IMR-90 (cell line): ENCODE measurements around the gene LMBRD2. TPM values are rescaled to one million over a fixed set of nuclear protein-coding genes. Genes with fewer than 3 reads are reported as not detected.

Experiments used
- ATAC-seq: fragments of 200-7000 bp; cut with Tn5 transposase; 2 replicates; pipeline ENCODE4 v1.9.1; 2020; ENCODE audit warnings: low read depth, mild to moderate bottlenecking, moderate library complexity
- BruUV-seq: library from RNA; stranded (reverse); fragments of 400-500 nt; replicated peaks from 2 replicates; lab custom pipeline; 2021; lab: Mats Ljungman, UMichigan
- CTCF ChIA-PET: fragments of 300-600 bp; formaldehyde crosslinking; extraction: SDS; loops from one replicate; lab custom pipeline; 2021; ENCODE audit warnings: antibody characterized with exemption; lab: Yijun Ruan, JAX
- POLR2A ChIA-PET: fragments of 300-600 bp; sonication (Branson Sonifier 250); formaldehyde crosslinking; loops from one replicate; lab custom pipeline; 2022; ENCODE audit warnings: antibody characterized with exemption; ENCODE audit not compliant: unreplicated experiment; lab: Charles Lee
- DNase-seq: peaks from one replicate; pipeline ENCODE4 v3.0.0; 2013
- H2AFZ ChIP-seq: replicated peaks from 2 replicates; pipeline ENCODE3; 2013; ENCODE audit warnings: low read length, mild to moderate bottlenecking; ENCODE audit not compliant: poor library complexity
- H2AK5ac ChIP-seq: 2 replicates; pipeline ENCODE4 v1.6.1; 2013; ENCODE audit warnings: low read depth, low read length, inconsistent platforms
- H2AK9ac ChIP-seq: replicated peaks from 2 replicates; pipeline ENCODE3; 2013; ENCODE audit warnings: mild to moderate bottlenecking, low read depth, low read length, moderate library complexity; ENCODE audit not compliant: poor library complexity
- H2BK120ac ChIP-seq: 2 replicates; pipeline ENCODE4 v1.6.1; 2013; ENCODE audit warnings: low read depth, low read length, inconsistent platforms
- H2BK15ac ChIP-seq: 3 replicates; pipeline ENCODE4 v1.6.1; 2013; ENCODE audit warnings: low read depth, low read length, inconsistent platforms
- H2BK20ac ChIP-seq: 2 replicates; pipeline ENCODE4 v1.6.1; 2013; ENCODE audit warnings: low read depth, mild to moderate bottlenecking, inconsistent platforms, low read length, moderate library complexity
- H2BK5ac ChIP-seq: 2 replicates; pipeline ENCODE4 v1.6.1; 2013; ENCODE audit warnings: mild to moderate bottlenecking, low read depth, low read length, inconsistent platforms; ENCODE audit not compliant: poor library complexity, severe bottlenecking
- H3K14ac ChIP-seq: replicated peaks from 2 replicates; pipeline ENCODE4 v1.6.1; 2013; ENCODE audit warnings: low read depth, low read length, inconsistent platforms
- H3K18ac ChIP-seq: 2 replicates; pipeline ENCODE4 v1.6.1; 2013; ENCODE audit warnings: low read depth, low read length, control low read depth
- H3K23ac ChIP-seq: 2 replicates; pipeline ENCODE4 v1.6.1; 2013; ENCODE audit warnings: low read depth, low read length, inconsistent platforms
- H3K27ac ChIP-seq: 2 replicates; pipeline ENCODE4 v1.5.1; 2013; ENCODE audit warnings: mild to moderate bottlenecking, control low read depth, low read length; ENCODE audit not compliant: insufficient read depth
- H3K27me3 ChIP-seq: 2 replicates; pipeline ENCODE4 v1.6.1; 2013; ENCODE audit warnings: low read length; ENCODE audit not compliant: control insufficient read depth, insufficient read depth
- H3K36me3 ChIP-seq: 2 replicates; pipeline ENCODE4 v1.6.1; 2013; ENCODE audit warnings: low read length, mixed read lengths; ENCODE audit not compliant: control insufficient read depth, insufficient read depth
- H3K4ac ChIP-seq: 2 replicates; pipeline ENCODE4 v1.6.1; 2013; ENCODE audit warnings: low read depth, low read length, inconsistent platforms
- H3K4me1 ChIP-seq: 2 replicates; pipeline ENCODE4 v1.6.1; 2013; ENCODE audit warnings: low read length, mixed read lengths; ENCODE audit not compliant: control insufficient read depth, insufficient read depth
- H3K4me2 ChIP-seq: 2 replicates; pipeline ENCODE4 v1.6.1; 2013; ENCODE audit warnings: low read depth, mild to moderate bottlenecking, control low read depth, low read length, moderate library complexity
- H3K4me3 ChIP-seq: 2 replicates; pipeline ENCODE4 v1.5.1; 2013; ENCODE audit warnings: low read depth, mild to moderate bottlenecking, control low read depth, low read length, moderate library complexity; ENCODE audit not compliant: insufficient read depth
- H3K56ac ChIP-seq: 2 replicates; pipeline ENCODE4 v1.6.1; 2013; ENCODE audit warnings: low read length, inconsistent platforms; ENCODE audit not compliant: insufficient read depth; ENCODE audit errors: extremely low read depth
- H3K79me1 ChIP-seq, 2 experiments: 2 replicates each; pipeline ENCODE4 v1.6.1; 2013; ENCODE audit warnings: low read length in 2 of 2, inconsistent platforms in 1 of 2, low read depth in 1 of 2
- H3K9ac ChIP-seq: 2 replicates; pipeline ENCODE4 v1.6.1; 2013; ENCODE audit warnings: low read depth, low read length, control low read depth
- H3K9me1 ChIP-seq: 2 replicates; pipeline ENCODE4 v1.6.1; 2013; ENCODE audit warnings: low read length, inconsistent platforms; ENCODE audit not compliant: insufficient read depth
- H3K9me3 ChIP-seq: 2 replicates; pipeline ENCODE4 v1.6.1; 2013; ENCODE audit warnings: low read length; ENCODE audit not compliant: control insufficient read depth, insufficient read depth
- H4K20me1 ChIP-seq: 2 replicates; pipeline ENCODE4 v1.6.1; 2013; ENCODE audit warnings: low read length, inconsistent platforms; ENCODE audit not compliant: insufficient read depth
- H4K5ac ChIP-seq: 2 replicates; pipeline ENCODE4 v1.6.1; 2013; ENCODE audit warnings: mild to moderate bottlenecking, low read depth, low read length, control low read depth
- H4K8ac ChIP-seq, 2 experiments: 2 replicates each; pipeline ENCODE4 v1.6.1; 2013; ENCODE audit warnings: low read depth in 2 of 2, low read length in 2 of 2, control low read depth in 1 of 2, inconsistent platforms in 1 of 2
- H4K91ac ChIP-seq: 2 replicates; pipeline ENCODE4 v1.6.1; 2013; ENCODE audit warnings: low read depth, low read length, inconsistent platforms; ENCODE audit not compliant: insufficient read depth
- BHLHE40 ChIP-seq: fragments of 150-350 bp; IDR thresholded peaks from 2 replicates; pipeline ENCODE4 v1.6.1; 2016; ENCODE audit warnings: mild to moderate bottlenecking, low read depth, low read length
- CEBPB ChIP-seq: IDR thresholded peaks from 2 replicates; pipeline ENCODE4 v1.6.1; 2012; ENCODE audit warnings: low read depth, low read length, improper control_type of control experiment
- CHD1 ChIP-seq: IDR thresholded peaks from 2 replicates; pipeline ENCODE4 v1.6.1; 2012; ENCODE audit warnings: low read depth, low read length, improper control_type of control experiment
- FOS ChIP-seq: fragments of 150-350 bp; IDR thresholded peaks from 2 replicates; pipeline ENCODE4 v1.6.1; 2016; ENCODE audit warnings: low read depth, low read length
- MAFK ChIP-seq: IDR thresholded peaks from 2 replicates; pipeline ENCODE4 v1.6.1; 2012; ENCODE audit warnings: low read depth, low read length, improper control_type of control experiment
- MXI1 ChIP-seq: IDR thresholded peaks from 2 replicates; pipeline ENCODE4 v1.6.1; 2012; ENCODE audit warnings: low read depth, mild to moderate bottlenecking, low read length, moderate library complexity, borderline replicate concordance
- NFE2L2 ChIP-seq: fragments of 150-350 bp; IDR thresholded peaks from 2 replicates; pipeline ENCODE4 v1.6.1; 2016; ENCODE audit warnings: low read depth, mild to moderate bottlenecking, low read length
- RFX5 ChIP-seq: IDR thresholded peaks from 2 replicates; pipeline ENCODE4 v1.8.0; 2012; ENCODE audit warnings: low read depth, mild to moderate bottlenecking, low read length, moderate library complexity
- SMC3 ChIP-seq: fragments of 150-350 bp; IDR thresholded peaks from 2 replicates; pipeline ENCODE4 v1.6.1; 2016; ENCODE audit warnings: low read depth, mild to moderate bottlenecking, antibody characterized with exemption, low read length, moderate library complexity
- USF2 ChIP-seq: fragments of 150-350 bp; IDR thresholded peaks from 2 replicates; pipeline ENCODE4 v1.6.1; 2017; ENCODE audit warnings: mild to moderate bottlenecking, antibody characterized with exemption, low read length, low read depth
- dilution Hi-C: fragments of 300-500 bp; cut with HindIII; formaldehyde crosslinking; loops from one replicate; pipeline ENCODE4 v1.14.3; 2018; ENCODE audit warnings: low sequenced_read_pairs; ENCODE audit not compliant: unreplicated experiment
- in situ Hi-C: fragments of 300-500 bp; cut with MboI; formaldehyde crosslinking; loops from 3 replicates; pipeline ENCODE4 v1.14.3; 2019; ENCODE audit warnings: low sequenced_read_pairs, inconsistent platforms, mixed read lengths
- intact Hi-C: fragments of 100-400 bp; cut with micrococcal nuclease; formaldehyde crosslinking; loops from 2 replicates; pipeline ENCODE4 v1.10.0; 2022
- polyA plus RNA-seq, 3 experiments: library from polyadenylated mRNA; depleted of rRNA; stranded (reverse); fragments of >200 nt; gene quantifications; 2 replicates each; pipeline ENCODE4 v1.2.3, GENCODE V29; 2012; ENCODE audit warnings: low replicate concordance in 1 of 3
- total RNA-seq: library from RNA; depleted of rRNA; stranded (reverse); fragments of >200 nt; gene quantifications from 2 replicates; pipeline ENCODE4 v1.2.3, GENCODE V29; 2012

LMBRD2 gene
- total and polyA plus RNA-seq, 2 of the 4 experiments (the other 2 are of a cell fraction) = 1.8 to 5.2 TPM

GRCh38 chr5:36052538-36052937, 99.1 kb downstream of the LMBRD2 start:
- Histone ChIP-seq H3K4me3 (no peak overlapping the region), H4K91ac (no peak overlapping the region), H2BK120ac (no peak overlapping the region), H3K23ac (no peak overlapping the region), H3K9me3 (no peaks in the 10 kb centered on the region), H3K56ac (no peak overlapping the region), H3K4me1 (no peaks in the 10 kb centered on the region), H3K9me1 (no peaks in the 10 kb centered on the region), H3K79me1 (no peaks in the 10 kb centered on the region), H2BK15ac (no peak overlapping the region), H2AK5ac (no peak overlapping the region), H2AK9ac (no peak overlapping the region), H3K4ac (no peak overlapping the region), H3K4me2 (no peak overlapping the region), H3K18ac (no peak overlapping the region), H3K36me3 (no peaks in the 10 kb centered on the region), H3K27ac (no peak overlapping the region), H2BK5ac (no peak overlapping the region), H4K20me1 (no peaks in the 10 kb centered on the region), H2BK20ac (no peak overlapping the region), H4K8ac (no peak overlapping the region), H2AFZ (no peak overlapping the region), H4K5ac (no peak overlapping the region), H3K9ac (no peak overlapping the region), H3K14ac (no peak overlapping the region), H3K27me3 (no peaks in the 10 kb centered on the region)
- no peak for DNase-seq
- dilution Hi-C loops = no loop called here
- no TSS peak for BruUV-seq
- ChIA-PET POLR2A (no interaction called here), CTCF (no interaction called here)
- in situ Hi-C loops = no loop called here
- intact Hi-C loops = no loop called here
- TF ChIP-seq FOS (no peak), BHLHE40 (no peak), USF2 (no peak), CEBPB (no peak), SMC3 (no peak), NFE2L2 (no peak), RFX5 (no peak), MXI1 (no peak), CHD1 (no peak), MAFK (no peak)
- ATAC-seq = no peak
